Measurements from ENCODE around the gene OR56A3. TPM values are rescaled to one million over a fixed set of nuclear protein-coding genes. Genes with fewer than 3 reads are reported as not detected.

The OR56A3 gene
- total RNA-seq, 1 experiment from 2014 or later, result not detected

DNA sequence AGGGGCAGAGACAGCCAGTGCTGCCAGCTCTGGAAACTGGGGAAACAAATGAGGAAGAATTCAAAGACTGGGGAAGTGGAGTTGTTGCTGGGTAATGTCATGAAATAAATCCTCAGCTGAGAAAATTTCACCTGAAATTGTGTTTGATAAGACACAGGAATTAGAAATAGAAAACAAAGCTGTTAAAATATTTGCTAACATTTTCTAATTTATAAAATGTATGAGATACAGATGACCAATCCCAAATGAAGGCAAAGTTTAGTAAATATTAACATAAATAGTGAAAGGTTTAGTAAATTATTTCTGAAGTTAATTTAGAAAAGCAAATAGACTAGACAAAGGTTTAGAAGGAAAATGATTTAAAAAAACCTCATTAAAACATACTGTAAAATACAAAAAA, 26.3 kb downstream of the OR56A3 start, which contains the start of gene OR56A5:
OR56A5 (minus strand) TSS at position 101 of the 400 bp plus-strand sequence; CDS start at position 101, 0 bp downstream.
- CTCF ChIA-PET, result no interaction called here
- no peak within 1 kb of the TSS for H3K27ac Mint-ChIP-seq (ENCODE audit: unreplicated experiment)
- H3K36me3 Mint-ChIP-seq (ENCODE audit: insufficient read depth, unreplicated experiment), result no peaks in the 10 kb centered on the region
- H3K9me3 Mint-ChIP-seq (ENCODE audit: low read depth, unreplicated experiment), result peaks cover 14% of the 10 kb centered on the region
- H3K27me3 Mint-ChIP-seq (ENCODE audit: unreplicated experiment), result peaks cover 12% of the 10 kb centered on the region
- TF ChIP-seq, protein P1, sequence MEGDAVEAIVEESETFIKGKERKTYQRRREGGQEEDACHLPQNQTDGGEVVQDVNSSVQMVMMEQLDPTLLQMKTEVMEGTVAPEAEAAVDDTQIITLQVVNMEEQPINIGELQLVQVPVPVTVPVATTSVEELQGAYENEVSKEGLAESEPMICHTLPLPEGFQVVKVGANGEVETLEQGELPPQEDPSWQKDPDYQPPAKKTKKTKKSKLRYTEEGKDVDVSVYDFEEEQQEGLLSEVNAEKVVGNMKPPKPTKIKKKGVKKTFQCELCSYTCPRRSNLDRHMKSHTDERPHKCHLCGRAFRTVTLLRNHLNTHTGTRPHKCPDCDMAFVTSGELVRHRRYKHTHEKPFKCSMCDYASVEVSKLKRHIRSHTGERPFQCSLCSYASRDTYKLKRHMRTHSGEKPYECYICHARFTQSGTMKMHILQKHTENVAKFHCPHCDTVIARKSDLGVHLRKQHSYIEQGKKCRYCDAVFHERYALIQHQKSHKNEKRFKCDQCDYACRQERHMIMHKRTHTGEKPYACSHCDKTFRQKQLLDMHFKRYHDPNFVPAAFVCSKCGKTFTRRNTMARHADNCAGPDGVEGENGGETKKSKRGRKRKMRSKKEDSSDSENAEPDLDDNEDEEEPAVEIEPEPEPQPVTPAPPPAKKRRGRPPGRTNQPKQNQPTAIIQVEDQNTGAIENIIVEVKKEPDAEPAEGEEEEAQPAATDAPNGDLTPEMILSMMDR (IDR thresholded peaks at IDR 0.05; ENCODE audit: unreplicated experiment), result no peak
- no peak within 1 kb of the TSS for H3K4me3 Mint-ChIP-seq (ENCODE audit: low read depth, unreplicated experiment)
- BruUV-seq (replicated peaks), result no TSS peak
- intact Hi-C loops (cut with micrococcal nuclease; ENCODE audit: unreplicated experiment), result no loop called here
- H3K4me1 Mint-ChIP-seq (ENCODE audit: low read depth, unreplicated experiment), result no peaks in the 10 kb centered on the region
- no peak for DNase-seq

DNA sequence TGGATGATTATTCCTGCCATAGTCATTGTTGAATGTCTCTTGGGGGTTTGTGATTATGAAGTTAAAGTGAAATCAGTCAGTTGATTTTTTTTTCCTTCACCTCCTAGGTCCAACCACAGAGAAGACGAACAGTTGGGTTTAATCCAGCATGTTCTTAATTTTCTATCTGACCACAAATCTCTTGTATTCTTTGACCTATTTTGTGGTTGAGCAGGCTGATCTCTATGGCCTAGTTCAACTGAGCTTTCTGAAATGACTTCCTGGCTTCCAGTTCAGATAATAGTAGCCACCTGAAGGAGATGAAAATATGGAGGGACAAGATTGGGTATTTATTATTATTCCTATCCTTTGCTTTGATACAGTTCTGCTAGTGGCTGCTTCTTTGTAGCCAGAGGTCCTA, 31.5 kb downstream of the OR56A3 start:
- BruUV-seq (replicated peaks), result no TSS peak
- DNase-seq, result no peak
- no peaks in the 10 kb centered on the region for H3K36me3 Mint-ChIP-seq (ENCODE audit: insufficient read depth, unreplicated experiment)
- intact Hi-C loops (cut with micrococcal nuclease; ENCODE audit: unreplicated experiment), result no loop called here
- TF ChIP-seq, protein P1 (IDR thresholded peaks at IDR 0.05; ENCODE audit: unreplicated experiment), result no peak
- H3K27me3 Mint-ChIP-seq (ENCODE audit: unreplicated experiment), result peaks cover 12% of the 10 kb centered on the region
- no peak overlapping the region for H3K4me3 Mint-ChIP-seq (ENCODE audit: low read depth, unreplicated experiment)
- CTCF ChIA-PET, result no interaction called here
- no peak overlapping the region for H3K27ac Mint-ChIP-seq (ENCODE audit: unreplicated experiment)
- H3K4me1 Mint-ChIP-seq (ENCODE audit: low read depth, unreplicated experiment), result no peaks in the 10 kb centered on the region
- peaks cover 8% of the 10 kb centered on the region for H3K9me3 Mint-ChIP-seq (ENCODE audit: low read depth, unreplicated experiment)

DNA sequence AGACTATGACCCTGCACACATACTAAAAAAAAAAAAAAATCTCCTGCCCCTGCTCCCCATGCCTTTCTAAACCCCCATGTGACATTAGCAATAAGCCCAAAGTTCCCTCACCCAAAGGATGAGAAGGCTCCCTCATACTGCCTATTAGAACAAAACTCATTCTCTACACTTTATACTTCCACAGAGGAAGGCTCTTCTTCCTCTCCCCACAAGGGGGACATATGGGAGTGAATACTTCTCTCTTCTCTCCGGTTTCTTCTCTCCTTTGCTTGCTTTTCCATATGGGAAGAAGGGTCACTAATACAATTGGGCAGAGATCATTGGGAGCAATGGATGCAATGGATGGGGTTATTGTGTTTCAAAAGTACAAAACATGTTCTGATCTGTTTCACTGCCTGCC, 41.4 kb downstream of the OR56A3 start:
- no TSS peak for BruUV-seq (replicated peaks)
- no peak overlapping the region for H3K4me3 Mint-ChIP-seq (ENCODE audit: low read depth, unreplicated experiment)
- CTCF ChIA-PET, result no interaction called here

GRCh38 chr11:5986885-5987284, 44.8 kb downstream of the OR56A3 start, which contains the start of gene OR52L1:
Gene OR52L1, minus strand, starts transcription at chr11:5986985. Its CDS starts 55 bp downstream, at chr11:5986930.
- no peaks in the 10 kb centered on the region for H3K27me3 Mint-ChIP-seq (ENCODE audit: unreplicated experiment)
- BruUV-seq (replicated peaks), result no TSS peak
- H3K4me1 Mint-ChIP-seq (ENCODE audit: low read depth, unreplicated experiment), result no peaks in the 10 kb centered on the region
- H3K9me3 Mint-ChIP-seq (ENCODE audit: low read depth, unreplicated experiment), result no peaks in the 10 kb centered on the region
- TF ChIP-seq, protein P1 (IDR thresholded peaks at IDR 0.05; ENCODE audit: unreplicated experiment), result no peak
- intact Hi-C loops (cut with micrococcal nuclease; ENCODE audit: unreplicated experiment), result no loop called here
- H3K36me3 Mint-ChIP-seq (ENCODE audit: insufficient read depth, unreplicated experiment), result no peaks in the 10 kb centered on the region
- H3K27ac Mint-ChIP-seq (ENCODE audit: unreplicated experiment), result no peak within 1 kb of the TSS
- CTCF ChIA-PET, result no interaction called here
- DNase-seq, result no peak
- H3K4me3 Mint-ChIP-seq (ENCODE audit: low read depth, unreplicated experiment), result no peak within 1 kb of the TSS

More for the DNA sequence above, 41.4 kb downstream of the OR56A3 start:
- Mint-ChIP-seq H3K4me1 (ENCODE audit: low read depth, unreplicated experiment) (no peaks in the 10 kb centered on the region), H3K9me3 (ENCODE audit: low read depth, unreplicated experiment) (peaks cover 5% of the 10 kb centered on the region), H3K36me3 (ENCODE audit: insufficient read depth, unreplicated experiment) (no peaks in the 10 kb centered on the region), H3K27ac (ENCODE audit: unreplicated experiment) (no peak overlapping the region), H3K27me3 (ENCODE audit: unreplicated experiment) (no peaks in the 10 kb centered on the region)
- TF ChIP-seq, protein P1 (IDR thresholded peaks at IDR 0.05; ENCODE audit: unreplicated experiment), result no peak
- no peak for DNase-seq
- intact Hi-C loops (cut with micrococcal nuclease; ENCODE audit: unreplicated experiment), result no loop called here

All from Calu3 (cell line).